AG04450 (cell line): ENCODE measurements around the gene C14orf132. TPM values are rescaled to one million over a fixed set of nuclear protein-coding genes. Genes with fewer than 3 reads are reported as not detected.

Experiments used
- polyA plus RNA-seq: library from polyadenylated mRNA; depleted of rRNA; stranded (reverse); fragments of >200 nt; gene quantifications from 2 replicates; pipeline ENCODE4 v1.2.3, GENCODE V29; 2011; rRNA removed
- small RNA-seq: library from RNA; depleted of rRNA; stranded (forward); fragments of <200 nt; gene quantifications from one replicate; pipeline ENCODE3, GENCODE V24; 2012; ENCODE audit warnings: low read depth; ENCODE audit not compliant: insufficient read length

C14orf132 gene
- polyA plus RNA-seq, 1 experiment = 42.0 TPM

Small RNA genes lying within 50 kb of the gene (small RNA-seq; reads per million reads assigned to genes)
- gene AL137190.1 = not detected

Other genes with a start within 250 kb of the C14orf132 start
- not detected in 2 replicates for gene TUNAR, start 162.5 kb upstream of the C14orf132 start, polyA plus RNA-seq
- 182 and 212 TPM in 2 replicates for gene BDKRB2, start 165.5 kb downstream of the C14orf132 start, polyA plus RNA-seq
- gene BDKRB1, start 216.8 kb downstream of the C14orf132 start, polyA plus RNA-seq = 160 and 215 TPM in 2 replicates